ENCODE data around the gene RAB3GAP2.

DNA sequence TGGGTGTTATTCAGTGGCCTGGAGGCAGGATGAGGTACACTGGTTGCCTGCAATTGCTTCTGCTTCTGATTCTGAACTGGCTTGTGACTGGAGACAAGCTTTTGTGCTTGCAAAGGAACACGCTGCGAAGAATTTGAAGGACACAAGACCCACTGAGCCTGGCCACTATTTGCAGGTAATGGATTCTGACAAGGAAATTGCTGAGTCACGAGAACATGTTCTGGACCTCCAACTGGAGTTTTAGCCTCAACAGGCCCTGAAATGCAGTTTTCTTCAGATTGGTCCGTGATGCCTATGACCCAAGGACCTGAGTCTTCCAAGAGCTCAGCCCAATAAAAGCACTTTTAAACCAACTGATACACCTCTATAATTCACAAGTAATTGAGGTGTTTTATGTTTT, 4.6 kb downstream of the RAB3GAP2 start:
- TF ChIP-seq, protein P1, sequence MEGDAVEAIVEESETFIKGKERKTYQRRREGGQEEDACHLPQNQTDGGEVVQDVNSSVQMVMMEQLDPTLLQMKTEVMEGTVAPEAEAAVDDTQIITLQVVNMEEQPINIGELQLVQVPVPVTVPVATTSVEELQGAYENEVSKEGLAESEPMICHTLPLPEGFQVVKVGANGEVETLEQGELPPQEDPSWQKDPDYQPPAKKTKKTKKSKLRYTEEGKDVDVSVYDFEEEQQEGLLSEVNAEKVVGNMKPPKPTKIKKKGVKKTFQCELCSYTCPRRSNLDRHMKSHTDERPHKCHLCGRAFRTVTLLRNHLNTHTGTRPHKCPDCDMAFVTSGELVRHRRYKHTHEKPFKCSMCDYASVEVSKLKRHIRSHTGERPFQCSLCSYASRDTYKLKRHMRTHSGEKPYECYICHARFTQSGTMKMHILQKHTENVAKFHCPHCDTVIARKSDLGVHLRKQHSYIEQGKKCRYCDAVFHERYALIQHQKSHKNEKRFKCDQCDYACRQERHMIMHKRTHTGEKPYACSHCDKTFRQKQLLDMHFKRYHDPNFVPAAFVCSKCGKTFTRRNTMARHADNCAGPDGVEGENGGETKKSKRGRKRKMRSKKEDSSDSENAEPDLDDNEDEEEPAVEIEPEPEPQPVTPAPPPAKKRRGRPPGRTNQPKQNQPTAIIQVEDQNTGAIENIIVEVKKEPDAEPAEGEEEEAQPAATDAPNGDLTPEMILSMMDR (IDR thresholded peaks at IDR 0.05; ENCODE audit: insufficient read depth, low read length): no peak
- TF ChIP-seq GABPA (IDR thresholded peaks at IDR 0.05; ENCODE audit: low read depth): no peak
- TF ChIP-seq, protein P2, sequence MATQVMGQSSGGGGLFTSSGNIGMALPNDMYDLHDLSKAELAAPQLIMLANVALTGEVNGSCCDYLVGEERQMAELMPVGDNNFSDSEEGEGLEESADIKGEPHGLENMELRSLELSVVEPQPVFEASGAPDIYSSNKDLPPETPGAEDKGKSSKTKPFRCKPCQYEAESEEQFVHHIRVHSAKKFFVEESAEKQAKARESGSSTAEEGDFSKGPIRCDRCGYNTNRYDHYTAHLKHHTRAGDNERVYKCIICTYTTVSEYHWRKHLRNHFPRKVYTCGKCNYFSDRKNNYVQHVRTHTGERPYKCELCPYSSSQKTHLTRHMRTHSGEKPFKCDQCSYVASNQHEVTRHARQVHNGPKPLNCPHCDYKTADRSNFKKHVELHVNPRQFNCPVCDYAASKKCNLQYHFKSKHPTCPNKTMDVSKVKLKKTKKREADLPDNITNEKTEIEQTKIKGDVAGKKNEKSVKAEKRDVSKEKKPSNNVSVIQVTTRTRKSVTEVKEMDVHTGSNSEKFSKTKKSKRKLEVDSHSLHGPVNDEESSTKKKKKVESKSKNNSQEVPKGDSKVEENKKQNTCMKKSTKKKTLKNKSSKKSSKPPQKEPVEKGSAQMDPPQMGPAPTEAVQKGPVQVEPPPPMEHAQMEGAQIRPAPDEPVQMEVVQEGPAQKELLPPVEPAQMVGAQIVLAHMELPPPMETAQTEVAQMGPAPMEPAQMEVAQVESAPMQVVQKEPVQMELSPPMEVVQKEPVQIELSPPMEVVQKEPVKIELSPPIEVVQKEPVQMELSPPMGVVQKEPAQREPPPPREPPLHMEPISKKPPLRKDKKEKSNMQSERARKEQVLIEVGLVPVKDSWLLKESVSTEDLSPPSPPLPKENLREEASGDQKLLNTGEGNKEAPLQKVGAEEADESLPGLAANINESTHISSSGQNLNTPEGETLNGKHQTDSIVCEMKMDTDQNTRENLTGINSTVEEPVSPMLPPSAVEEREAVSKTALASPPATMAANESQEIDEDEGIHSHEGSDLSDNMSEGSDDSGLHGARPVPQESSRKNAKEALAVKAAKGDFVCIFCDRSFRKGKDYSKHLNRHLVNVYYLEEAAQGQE (IDR thresholded peaks at IDR 0.05; ENCODE audit: insufficient replicate concordance, low read depth): no peak
